GM12878 (cell line): ENCODE measurements around the gene EDNRA. TPM values are rescaled to one million over a fixed set of nuclear protein-coding genes. Genes with fewer than 3 reads are reported as not detected.

ENCODE experiments used
- ATAC-seq: fragments of 200-7000 bp; cut with Tn5 transposase; 3 replicates; pipeline ENCODE4 v1.9.1; 2020; ENCODE audit warnings: mild to moderate bottlenecking, moderate library complexity
- BruUV-seq: library from RNA; stranded (reverse); fragments of 400-500 nt; replicated peaks from 2 replicates; lab custom pipeline; 2021; lab: Mats Ljungman, UMichigan
- CTCF ChIA-PET: fragments of 300-600 bp; sonication (Branson Sonifier 250); formaldehyde crosslinking; extraction: SDS; loops from one replicate; lab custom pipeline; 2021; ENCODE audit warnings: inconsistent platforms; lab: Yijun Ruan, JAX
- POLR2A ChIA-PET: fragments of 350-600 bp; formaldehyde crosslinking; extraction: SDS; loops from one replicate; lab custom pipeline; 2021; ENCODE audit warnings: inconsistent platforms; lab: Charles Lee
- RAD21 ChIA-PET: fragments of 300-600 bp; sonication (Branson Sonifier 250); formaldehyde crosslinking; loops from one replicate; lab custom pipeline; 2023; ENCODE audit warnings: antibody characterized with exemption; ENCODE audit not compliant: unreplicated experiment; lab: Charles Lee
- SMC1A ChIA-PET: fragments of 300-600 bp; sonication (Branson Sonifier 250); formaldehyde crosslinking; loops from one replicate; lab custom pipeline; 2023; ENCODE audit not compliant: unreplicated experiment, uncharacterized antibody; lab: Charles Lee
- DNase-seq: peaks from one replicate; pipeline ENCODE4 v3.0.0-alpha.2; 2011; ENCODE audit warnings: low read depth, low spot score
- FAIRE-seq: peaks from 3 replicates; lab custom pipeline; 2011; peaks lifted over from hg19 to GRCh38; lab: Jason Lieb, UNC
- H2AFZ ChIP-seq: 2 replicates; pipeline ENCODE4 v1.6.0; 2011; ENCODE audit warnings: low read depth, low read length, control low read depth; ENCODE audit not compliant: control insufficient read depth
- H3K27ac ChIP-seq: 2 replicates; pipeline ENCODE4 v1.5.1; 2011; ENCODE audit warnings: control low read depth; ENCODE audit not compliant: control insufficient read depth, insufficient read depth
- H3K27me3 ChIP-seq, 2 experiments: replicated peaks in 1 of 2; 2 replicates each; pipeline versions ENCODE4 v1.6.0 to v1.6.1; 2011; ENCODE audit warnings: low read length in 1 of 2; ENCODE audit not compliant: control insufficient read depth in 2 of 2, insufficient read depth in 2 of 2
- H3K36me3 ChIP-seq, 2 experiments: 2 replicates each; pipeline ENCODE4 v1.5.1; 2011; ENCODE audit warnings: low read length in 1 of 2; ENCODE audit not compliant: control insufficient read depth in 2 of 2, insufficient read depth in 2 of 2
- H3K4me1 ChIP-seq: 2 replicates; pipeline ENCODE4 v1.6.1; 2011; ENCODE audit warnings: mild to moderate bottlenecking, low read length, moderate library complexity, mixed read lengths; ENCODE audit not compliant: control insufficient read depth, insufficient read depth
- H3K4me2 ChIP-seq: 2 replicates; pipeline ENCODE4 v1.6.0; 2011; ENCODE audit warnings: control low read depth; ENCODE audit not compliant: control insufficient read depth, insufficient read depth
- H3K4me3 ChIP-seq: fragments of 200-600 bp; sonication (generic); 2 replicates; pipeline ENCODE4 v1.5.1; 2016
- H3K79me2 ChIP-seq: 2 replicates; pipeline ENCODE4 v1.6.0; 2011; ENCODE audit warnings: low read length; ENCODE audit not compliant: control insufficient read depth, insufficient read depth
- H3K9ac ChIP-seq: 2 replicates; pipeline ENCODE4 v1.8.0; 2011; ENCODE audit warnings: low read length, control low read depth, mixed read lengths; ENCODE audit not compliant: control insufficient read depth, insufficient read depth
- H3K9me3 ChIP-seq: replicated peaks from 3 replicates; pipeline ENCODE4 v1.5.1; 2011; ENCODE audit warnings: mild to moderate bottlenecking, low read length; ENCODE audit not compliant: control insufficient read depth, insufficient read depth
- H4K20me1 ChIP-seq: 2 replicates; pipeline ENCODE4 v1.6.0; 2011; ENCODE audit not compliant: control insufficient read depth, insufficient read depth
- CREM ChIP-seq: IDR thresholded peaks from 2 replicates; pipeline ENCODE4 v1.6.1; 2014; ENCODE audit warnings: antibody characterized with exemption, low read depth
- KLF5 ChIP-seq: fragments of 450-650 bp; IDR thresholded peaks from 2 replicates; pipeline ENCODE4 v1.6.1; 2014; ENCODE audit warnings: mild to moderate bottlenecking; ENCODE audit not compliant: partially characterized antibody
- PAX5 ChIP-seq: IDR thresholded peaks from 2 replicates; pipeline ENCODE4 v1.6.1; 2011; ENCODE audit warnings: low read depth, low read length, borderline replicate concordance
- PBX3 ChIP-seq: IDR thresholded peaks from 2 replicates; pipeline ENCODE4 v1.6.1; 2011; ENCODE audit warnings: mild to moderate bottlenecking, low read depth, low read length, moderate library complexity; ENCODE audit not compliant: insufficient replicate concordance
- RFX5 ChIP-seq: IDR thresholded peaks from 2 replicates; pipeline ENCODE4 v1.6.1; 2011; ENCODE audit warnings: low read depth, low read length, improper control_type of control experiment
- SRF ChIP-seq, 2 experiments: IDR thresholded peaks; 2 replicates each; pipeline ENCODE4 v1.6.1; 2011; ENCODE audit warnings: low read depth in 2 of 2, low read length in 2 of 2, mild to moderate bottlenecking in 1 of 2, moderate library complexity in 1 of 2
- ZNF217 ChIP-seq: fragments of 450-650 bp; IDR thresholded peaks from 2 replicates; pipeline ENCODE4 v1.6.1; 2017; ENCODE audit warnings: antibody characterized with exemption, mild to moderate bottlenecking
- WGBS: methylation state at CpG from one replicate; pipeline ENCODE4 v1.1.6; 2016; ENCODE audit warnings: low lambda C conversion rate; ENCODE audit not compliant: insufficient replicate concordance, insufficient coverage; ENCODE audit errors: missing lambda C conversion rate; 5-methylcytosine and 5-hydroxymethylcytosine counted together
- in situ Hi-C: fragments of 300-500 bp; cut with MboI; formaldehyde crosslinking; loops from 9 replicates; pipeline ENCODE4 v1.14.3; 2018; ENCODE audit warnings: mixed read lengths
- intact Hi-C: fragments of 100-400 bp; cut with micrococcal nuclease; formaldehyde crosslinking; loops from one replicate; pipeline ENCODE4 v1.14.2; 2022; ENCODE audit not compliant: unreplicated experiment
- polyA plus RNA-seq, 11 experiments: library from polyadenylated mRNA; depleted of rRNA in 4 of 11; unstranded in 6 of 11; stranded (reverse) in 5 of 11; fragments of >200 nt; fragmentation: Nextera tagmentation in 4 of 11; fragmentation: Illumina TruSeq in 1 of 11; extraction: Ambion mirVana in 4 of 11; extraction: Trizol in 1 of 11; gene quantifications; 1 replicate in 1 of 11; 2 replicates in 10 of 11; pipeline versions ENCODE4 v1.2.1 to v1.2.3, GENCODE V29; 2011 to 2016; ENCODE audit warnings: inconsistent platforms in 2 of 11, missing spikeins in 2 of 11, low read depth in 1 of 11
- total RNA-seq, 4 experiments: library from RNA; depleted of rRNA in 3 of 4; stranded (reverse); fragments of >200 nt in 3 of 4; fragmentation: Illumina TruSeq in 1 of 4; extraction: Trizol in 1 of 4; gene quantifications; 2 replicates each; pipeline versions ENCODE4 v1.2.1 to v1.2.3, GENCODE V29; 2013 to 2021

The EDNRA gene
- total and polyA plus RNA-seq, 10 of the 15 experiments (the other 5 are each of a cell fraction or from before 2014, with no cell fraction given) = 0.01 to 0.32 (median 0.13) TPM

DNA sequence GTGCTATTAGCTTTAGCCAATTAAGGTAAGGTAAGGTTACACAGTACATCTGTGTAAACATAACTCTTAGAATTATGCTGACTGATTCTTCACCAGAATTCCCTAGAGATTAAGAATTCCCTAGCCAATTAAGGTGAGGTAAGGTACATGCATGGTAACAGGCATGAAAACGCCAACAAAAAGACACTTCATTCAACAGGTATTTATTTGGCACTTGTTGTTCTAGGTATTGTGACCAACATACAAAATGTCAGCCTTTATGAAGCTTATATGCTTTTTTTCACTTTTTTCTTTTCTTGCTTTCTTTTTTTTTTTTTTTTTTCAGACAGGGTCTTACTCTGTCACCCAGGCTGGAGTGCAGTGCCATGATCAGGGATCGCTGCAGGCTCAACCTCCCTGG, 47.2 kb downstream of the EDNRA start (continued):
- no peak for TF ChIP-seq SRF (IDR thresholded peaks at IDR 0.05; ENCODE audit: low read depth in 2 of 2, low read length in 2 of 2)

GRCh38 chr4:147530134-147530533, 49.2 kb downstream of the EDNRA start:
- Histone ChIP-seq H3K79me2 (no peaks in the 10 kb centered on the region), H3K4me3 (no peak overlapping the region), H3K9ac (no peak overlapping the region), H3K36me3 (no peaks in the 10 kb centered on the region), H3K27ac (no peak overlapping the region), H3K4me1 (no peaks in the 10 kb centered on the region), H4K20me1 (no peaks in the 10 kb centered on the region), H2AFZ (no peak overlapping the region), H3K27me3 (no peaks in the 10 kb centered on the region), H3K4me2 (no peak overlapping the region), H3K9me3 (no peaks in the 10 kb centered on the region)
- BruUV-seq = no TSS peak
- intact Hi-C loops (no loop called here), in situ Hi-C loops (no loop called here)
- ChIA-PET CTCF (no interaction called here), SMC1A (interaction anchor here (1.5 kb wide), 1 partner anchor 11 kb away, joined by 4 read pairs; no protein-coding TSS in a partner anchor), RAD21 (no interaction called here), POLR2A (no interaction called here)
- DNase-seq (no peak), FAIRE-seq (no peak), ATAC-seq (no peak)
- TF ChIP-seq RFX5 = no peak
- TF ChIP-seq ZNF217 = no peak
- TF ChIP-seq PBX3 = no peak
- TF ChIP-seq KLF5 = no peak
- TF ChIP-seq PAX5 = no peak
- no peak for TF ChIP-seq CREM
- WGBS = 0% methylated on average over 1 of the region's 1 CpG
